ENCODE measurements around the gene YPEL2. TPM values are rescaled to one million over a fixed set of nuclear protein-coding genes. Genes with fewer than 3 reads are reported as not detected.
"Not testable (repeated sequence)": the region's sequence is repeated elsewhere in the genome, so short reads cannot be mapped to it uniquely, and the experiment has no call there.

The YPEL2 gene
- total RNA-seq, 1 donor from 2014 or later = 2.7 TPM

DNA sequence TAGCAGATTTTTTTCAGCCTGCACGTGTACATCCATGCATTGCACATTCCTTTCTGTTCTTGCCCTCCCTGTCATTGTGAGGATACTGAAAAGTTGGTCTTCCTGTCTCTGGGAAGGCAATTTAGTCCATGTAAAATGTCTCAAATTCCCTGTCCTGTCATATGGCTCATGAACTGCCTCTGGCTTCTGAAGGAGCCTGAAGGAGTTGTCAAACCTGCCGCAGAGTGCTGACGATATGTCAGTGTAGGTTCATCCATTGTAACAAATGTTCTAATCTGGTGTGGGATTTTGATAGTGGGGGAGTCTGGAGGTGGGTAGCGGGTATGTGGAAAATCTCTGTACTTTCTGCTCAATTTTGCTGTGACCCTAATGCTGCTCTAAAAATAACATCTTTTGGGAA lies 59.6 kb downstream of the YPEL2 start:
- Mint-ChIP-seq H3K4me1 (no peaks in the 10 kb centered on the region), H3K27me3 (ENCODE audit: low read depth) (no peaks in the 10 kb centered on the region), H3K9me3 (no peaks in the 10 kb centered on the region), H3K27ac (ENCODE audit: unreplicated experiment) (no peak overlapping the region), H3K4me3 (no peak overlapping the region), H3K36me3 (ENCODE audit: low read depth) (peaks cover 4% of the 10 kb centered on the region)
- no peak for TF ChIP-seq CTCF (conservative IDR thresholded peaks at IDR 0.05)
- no peak for DNase-seq (ENCODE audit: low read depth, low spot score)

DNA sequence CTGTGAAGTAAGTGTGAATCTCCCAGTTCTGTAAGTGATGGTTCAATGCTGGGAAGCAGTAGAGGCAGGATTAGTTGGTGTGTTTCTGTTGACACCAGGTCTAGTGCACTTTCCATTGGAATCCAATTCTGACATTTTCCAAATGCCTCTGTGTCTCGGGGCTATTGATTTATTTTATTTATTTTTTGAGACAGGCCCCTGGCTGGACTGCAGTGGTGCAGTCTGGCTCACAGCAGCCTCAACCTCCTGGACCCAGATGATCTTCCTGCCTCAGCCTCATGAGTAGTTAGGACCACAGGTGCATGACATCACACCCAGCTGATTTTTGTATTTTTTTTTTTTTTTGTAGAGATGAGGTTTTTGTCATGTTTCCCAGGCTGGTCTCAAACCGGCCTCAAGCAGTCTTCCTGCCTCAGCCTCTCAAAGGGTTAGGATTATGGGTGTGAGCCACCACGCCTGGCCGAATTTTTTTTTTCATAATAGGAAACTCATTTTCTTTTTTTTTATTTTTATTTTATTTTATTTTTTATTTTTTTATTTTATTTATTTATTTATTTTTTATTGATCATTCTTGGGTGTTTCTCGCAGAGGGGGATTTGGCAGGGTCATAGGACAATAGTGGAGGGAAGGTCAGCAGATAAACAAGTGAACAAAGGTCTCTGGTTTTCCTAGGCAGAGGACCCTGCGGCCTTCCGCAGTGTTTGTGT lies 61.7 kb downstream of the YPEL2 start:
- no peak for DNase-seq (ENCODE audit: low read depth, low spot score)
- H3K36me3 Mint-ChIP-seq (ENCODE audit: low read depth) = peaks cover 6% of the 10 kb centered on the region
- H3K9me3 Mint-ChIP-seq = no peaks in the 10 kb centered on the region
- TF ChIP-seq CTCF (conservative IDR thresholded peaks at IDR 0.05) = no peak
- H3K27me3 Mint-ChIP-seq (ENCODE audit: low read depth) = no peaks in the 10 kb centered on the region
- H3K4me1 Mint-ChIP-seq = no peaks in the 10 kb centered on the region
- H3K27ac Mint-ChIP-seq (ENCODE audit: unreplicated experiment) = no peak overlapping the region
- no peak overlapping the region for H3K4me3 Mint-ChIP-seq

GRCh38 chr17:59393742-59394410 lies 62.4 kb downstream of the YPEL2 start:
- not testable (repeated sequence) for H3K9me3 Mint-ChIP-seq; H3K36me3 Mint-ChIP-seq (ENCODE audit: low read depth); DNase-seq (ENCODE audit: low read depth, low spot score); H3K4me3 Mint-ChIP-seq; H3K27me3 Mint-ChIP-seq (ENCODE audit: low read depth); H3K27ac Mint-ChIP-seq (ENCODE audit: unreplicated experiment); H3K4me1 Mint-ChIP-seq

DNA sequence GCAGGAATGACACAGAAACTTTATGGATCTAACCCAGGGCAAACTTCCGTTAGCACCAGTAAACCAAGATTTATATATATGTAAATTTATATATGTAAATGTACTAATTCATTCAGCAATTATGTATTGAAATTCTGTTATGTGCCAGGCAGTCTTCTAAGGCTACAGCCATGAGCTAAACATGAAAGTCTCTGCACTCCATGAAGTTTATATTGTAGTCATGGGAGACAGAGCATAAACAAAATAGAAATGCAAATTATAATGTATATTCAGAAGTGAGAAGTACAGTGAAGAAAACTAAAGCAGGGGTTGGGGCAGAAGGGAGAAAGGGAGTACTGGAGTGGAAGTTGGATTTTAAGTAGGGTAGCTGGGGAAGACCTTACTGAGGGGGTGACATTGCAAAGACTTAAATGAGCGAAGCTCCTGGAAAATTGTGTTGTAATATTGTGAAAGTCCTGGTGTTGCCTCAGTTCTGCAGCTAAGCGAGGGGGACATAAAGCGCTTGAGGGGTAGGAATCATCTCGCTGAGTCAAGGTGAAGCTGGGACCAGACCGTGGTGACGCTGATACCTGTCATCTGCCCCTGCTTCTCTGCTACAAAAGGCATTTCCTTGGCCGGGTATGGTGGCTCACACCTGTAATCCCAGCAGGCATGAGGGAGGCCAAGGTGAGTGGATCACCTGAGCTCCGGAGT lies 64.8 kb downstream of the YPEL2 start:
- H3K36me3 Mint-ChIP-seq (ENCODE audit: low read depth) = peaks cover 6% of the 10 kb centered on the region
- no peaks in the 10 kb centered on the region for H3K9me3 Mint-ChIP-seq
- H3K4me1 Mint-ChIP-seq = no peaks in the 10 kb centered on the region
- H3K4me3 Mint-ChIP-seq = no peak overlapping the region
- H3K27me3 Mint-ChIP-seq (ENCODE audit: low read depth) = no peaks in the 10 kb centered on the region
- no peak for TF ChIP-seq CTCF (conservative IDR thresholded peaks at IDR 0.05)
- no peak for DNase-seq (ENCODE audit: low read depth, low spot score)
- no peak overlapping the region for H3K27ac Mint-ChIP-seq (ENCODE audit: unreplicated experiment)

GRCh38 chr17:59397316-59398073 lies 66.0 kb downstream of the YPEL2 start:
- no peak for TF ChIP-seq CTCF (conservative IDR thresholded peaks at IDR 0.05)
- Mint-ChIP-seq H3K27ac (ENCODE audit: unreplicated experiment) (no peak overlapping the region), H3K4me3 (no peak overlapping the region), H3K4me1 (peaks cover 6% of the 10 kb centered on the region), H3K36me3 (ENCODE audit: low read depth) (peaks cover 6% of the 10 kb centered on the region), H3K9me3 (no peaks in the 10 kb centered on the region), H3K27me3 (ENCODE audit: low read depth) (no peaks in the 10 kb centered on the region)
- no peak for DNase-seq (ENCODE audit: low read depth, low spot score)
